Activated T-cell treated with anti-CD3 and anti-CD28 coated beads for 4 hours (primary cell): ENCODE data around the gene COL25A1.
"Not testable (repeated sequence)": the region's sequence is repeated elsewhere in the genome, so short reads cannot be mapped to it uniquely, and the experiment has no call there.

ENCODE experiments used
- DNase-seq: peaks from one replicate; pipeline ENCODE4 v3.0.0-alpha.2; 2020

The COL25A1 gene

DNA sequence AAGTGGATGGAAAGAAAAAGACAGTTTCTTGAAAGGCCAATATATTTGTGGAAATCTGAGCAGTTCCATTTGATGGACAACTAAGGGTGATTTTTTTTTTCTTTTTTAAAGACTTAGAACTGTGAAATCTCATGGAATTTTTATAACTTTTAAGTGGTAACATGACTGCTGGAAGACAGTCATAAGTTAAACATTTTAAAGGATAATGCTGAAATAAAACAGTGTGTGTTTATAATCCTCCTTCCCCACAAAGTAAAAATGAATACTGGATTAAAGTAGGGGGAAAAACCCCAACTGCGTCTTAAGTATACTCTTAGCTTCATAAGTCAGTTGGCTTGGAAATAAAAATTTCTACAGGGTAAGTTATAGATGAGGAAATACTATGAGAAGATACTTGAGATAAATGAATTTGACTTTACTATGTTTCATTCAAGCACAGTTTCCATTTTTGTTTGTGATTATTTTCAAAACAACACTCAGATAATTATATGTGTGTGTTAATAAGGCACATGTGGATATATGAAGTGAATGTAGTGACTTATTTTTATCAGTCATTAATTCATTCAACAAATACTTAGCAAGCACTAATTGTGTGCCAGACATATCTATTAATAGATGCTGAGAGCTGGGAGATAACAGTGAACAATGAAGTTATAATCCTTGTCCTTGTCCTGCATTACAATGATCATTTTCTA is 410.4 kb downstream of the COL25A1 start:
- no peak for DNase-seq

DNA sequence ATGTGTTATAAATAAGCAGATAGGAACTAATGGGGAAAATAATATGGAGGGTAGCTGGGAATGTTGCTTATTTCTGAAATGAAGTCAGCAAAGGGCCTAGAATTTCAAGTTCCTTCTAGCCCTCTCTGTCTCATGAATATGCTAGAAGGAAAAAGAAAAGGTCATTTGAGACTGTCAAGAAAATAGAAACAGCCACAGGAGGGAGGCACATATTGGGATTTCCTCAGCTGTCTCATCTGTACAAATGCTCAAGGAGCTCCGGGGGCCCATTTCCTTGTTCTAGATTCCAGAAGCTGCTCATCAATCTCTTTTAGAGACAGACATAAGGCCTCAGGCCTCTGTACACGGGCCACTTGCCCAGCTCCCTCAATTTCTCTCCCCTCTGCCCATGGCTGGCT is 412.0 kb downstream of the COL25A1 start:
- DNase-seq, result no peak

DNA sequence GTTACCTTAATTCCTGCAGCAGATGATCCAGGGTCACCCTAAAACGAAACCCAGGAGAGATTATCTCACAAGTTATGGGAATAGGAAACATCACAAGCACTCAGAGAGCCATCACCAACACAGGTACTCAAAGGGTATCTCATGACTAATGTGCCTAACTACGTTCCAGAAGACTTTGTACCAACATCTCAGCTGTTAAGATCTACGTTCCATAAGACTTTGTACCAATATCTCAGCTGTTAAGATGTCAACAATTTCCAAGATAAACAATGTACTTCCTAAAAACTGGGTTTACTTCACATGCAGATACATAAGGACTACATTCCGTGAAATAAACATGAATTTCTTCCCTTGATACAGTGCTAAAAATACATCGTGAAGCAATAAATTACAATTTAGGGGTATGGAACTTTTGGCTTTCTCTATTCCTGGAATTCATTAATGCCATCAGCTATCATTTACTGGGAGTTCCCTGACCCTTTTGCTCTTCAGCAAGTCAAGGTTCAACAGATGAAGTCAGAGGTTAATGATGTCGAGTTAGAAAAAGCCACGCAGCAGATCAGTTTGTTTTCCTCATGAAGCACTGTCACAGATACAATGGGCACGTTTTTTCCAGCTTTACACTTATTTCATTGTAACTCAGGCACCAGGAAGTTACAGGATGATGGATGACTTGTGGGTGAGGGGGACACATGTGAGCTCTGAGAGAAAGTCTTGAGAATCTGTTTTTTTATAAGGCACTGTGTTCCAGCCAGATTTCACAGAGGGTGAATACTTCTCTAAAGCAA is 412.6 kb downstream of the COL25A1 start:
- DNase-seq, result no peak

DNA sequence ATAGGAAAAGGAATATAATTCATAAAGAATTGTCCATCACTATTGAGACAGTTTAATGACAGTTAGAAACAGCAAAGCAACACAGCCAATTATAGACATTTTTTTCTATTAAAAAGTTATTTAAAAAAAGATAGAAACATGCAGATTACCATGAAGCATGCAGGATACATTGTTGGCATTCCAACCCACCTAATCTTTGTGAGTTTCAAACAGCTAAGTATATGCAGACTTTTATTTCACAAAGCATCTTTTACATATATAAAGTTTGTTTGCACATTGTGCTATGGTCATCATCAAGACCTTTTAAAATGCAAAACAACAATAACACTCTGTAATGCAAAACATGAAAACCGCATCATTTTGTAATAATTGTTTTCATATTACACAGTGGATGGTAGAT is 413.7 kb downstream of the COL25A1 start:
- no peak for DNase-seq

DNA sequence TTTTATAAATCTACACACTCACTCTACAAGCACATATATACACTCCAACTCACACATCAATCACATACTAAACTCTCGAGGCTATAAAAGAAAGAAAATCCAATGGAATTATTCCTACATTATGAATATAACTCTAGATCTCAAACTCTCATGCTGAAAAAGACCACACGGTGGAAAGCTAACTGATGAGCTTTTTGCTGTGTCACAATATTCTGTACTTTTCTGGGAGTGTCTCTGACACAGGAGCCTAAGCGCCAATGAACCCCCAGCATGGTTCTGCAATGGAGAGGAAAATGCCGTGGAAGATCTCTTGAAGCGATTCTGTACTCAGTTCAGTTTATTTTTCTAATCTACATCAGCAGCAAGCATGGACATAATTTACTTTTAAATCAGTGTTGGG is 415.4 kb downstream of the COL25A1 start:
- DNase-seq, result no peak

DNA sequence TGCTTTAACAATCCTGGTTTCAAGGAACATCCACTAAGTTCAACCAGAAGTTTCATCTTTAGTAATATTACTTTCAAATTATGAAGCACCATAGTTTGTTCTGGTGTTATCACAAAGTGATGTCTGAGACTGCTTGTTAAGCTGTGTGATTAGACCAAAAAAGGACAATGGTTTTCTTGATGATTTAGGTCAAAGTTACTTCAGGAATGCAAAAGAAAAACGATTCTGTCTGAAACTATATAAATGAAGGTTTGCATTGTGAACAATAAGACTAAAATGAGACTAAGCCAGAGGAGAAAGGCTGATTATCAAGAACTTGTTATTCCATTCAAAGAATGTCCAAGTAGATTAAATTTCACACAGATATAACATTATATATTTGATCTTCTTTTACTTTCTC is 417.2 kb downstream of the COL25A1 start:
- no peak for DNase-seq

DNA sequence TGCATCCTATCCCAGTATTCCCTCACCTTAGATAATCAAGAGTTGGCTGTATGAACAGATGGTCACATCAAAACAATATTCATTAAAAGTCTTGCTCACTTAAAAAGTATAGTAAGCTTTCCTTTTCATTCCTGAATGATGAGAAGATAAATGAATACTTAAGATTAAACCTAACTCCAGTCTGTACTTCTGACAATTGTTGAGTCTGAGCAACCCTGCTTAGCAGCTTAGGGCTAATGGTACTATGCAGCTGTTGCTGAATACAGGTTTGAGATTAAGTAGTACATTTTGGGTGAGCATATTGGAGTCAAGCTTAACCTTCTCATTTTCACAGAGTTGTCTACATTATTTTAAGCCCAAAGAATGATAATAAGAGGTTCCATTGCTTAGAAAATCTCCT is 417.9 kb downstream of the COL25A1 start:
- no peak for DNase-seq

DNA sequence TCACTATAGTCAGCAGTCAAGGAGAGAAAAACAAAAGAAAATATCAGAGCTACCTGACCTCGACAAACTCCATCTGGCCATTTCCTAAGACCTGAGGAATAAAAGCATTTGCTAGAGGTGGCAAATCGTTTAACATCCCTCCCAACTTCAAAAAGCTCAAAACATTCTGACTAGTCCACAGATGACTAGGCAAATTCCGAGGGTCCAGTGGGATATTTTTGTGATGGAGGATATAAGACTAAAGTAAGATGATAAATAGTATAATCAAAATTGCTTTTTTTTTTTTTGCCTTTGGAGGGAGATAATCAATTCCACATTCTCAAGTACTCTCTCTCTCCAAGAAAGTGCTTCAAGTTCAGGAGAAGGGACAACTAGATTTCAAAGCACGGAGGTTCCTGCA is 420.5 kb downstream of the COL25A1 start:
- DNase-seq, result no peak

DNA sequence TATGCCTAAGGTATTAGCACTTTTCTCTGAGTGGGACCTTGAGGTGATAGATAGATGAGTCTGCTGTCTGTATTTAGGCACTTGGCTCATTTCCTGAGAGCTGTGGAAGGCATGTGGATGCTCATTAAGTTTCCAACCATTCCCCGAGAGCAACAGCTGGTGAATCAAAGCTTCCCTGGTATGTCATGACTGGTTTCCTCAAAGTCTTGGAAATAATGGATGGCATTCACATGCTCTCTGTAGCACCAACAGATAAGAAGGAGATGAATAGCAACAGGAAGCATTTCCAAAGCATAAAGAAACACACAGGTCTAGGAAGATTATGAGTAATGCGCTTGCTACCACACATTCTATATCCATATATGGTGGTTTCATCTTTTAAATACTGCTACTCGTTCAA is 421.3 kb downstream of the COL25A1 start:
- no peak for DNase-seq

DNA sequence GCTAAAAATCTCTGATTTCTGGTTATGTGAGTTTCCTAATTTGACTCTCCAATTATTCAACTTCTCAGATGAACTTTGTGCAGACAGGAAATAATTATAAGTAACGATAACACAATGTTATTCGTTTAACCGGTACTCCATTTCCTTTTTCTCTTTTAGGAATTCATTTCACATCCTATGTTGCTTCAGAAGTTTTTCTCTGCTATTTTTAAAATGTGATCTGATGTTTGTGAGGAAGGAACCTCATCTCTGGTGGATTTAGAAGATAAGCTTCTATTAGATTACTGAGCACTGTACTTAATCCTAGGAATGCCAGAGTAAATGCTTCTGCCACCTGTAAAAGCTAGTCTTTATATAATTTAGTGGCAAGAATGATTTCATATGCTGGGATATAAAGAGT is 423.7 kb downstream of the COL25A1 start:
- no peak for DNase-seq

DNA sequence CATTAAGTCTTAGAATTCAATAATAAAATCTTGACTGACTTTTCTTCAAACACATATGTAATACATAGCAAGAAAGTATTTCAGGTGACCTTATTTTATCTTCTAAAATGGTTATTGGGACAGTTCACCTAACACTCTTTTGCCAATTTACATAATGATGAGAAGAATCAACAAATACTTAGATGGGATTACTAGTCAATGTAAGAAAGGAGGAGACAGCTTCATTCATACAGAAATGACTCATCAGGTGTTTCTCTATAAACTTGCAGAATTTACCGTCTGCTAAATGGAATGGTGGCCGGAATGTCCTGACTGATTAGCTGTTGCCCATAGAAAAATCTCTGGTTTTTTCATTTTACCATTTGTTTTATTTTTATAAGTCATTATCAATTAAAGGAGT is 424.6 kb downstream of the COL25A1 start:
- no peak for DNase-seq

DNA sequence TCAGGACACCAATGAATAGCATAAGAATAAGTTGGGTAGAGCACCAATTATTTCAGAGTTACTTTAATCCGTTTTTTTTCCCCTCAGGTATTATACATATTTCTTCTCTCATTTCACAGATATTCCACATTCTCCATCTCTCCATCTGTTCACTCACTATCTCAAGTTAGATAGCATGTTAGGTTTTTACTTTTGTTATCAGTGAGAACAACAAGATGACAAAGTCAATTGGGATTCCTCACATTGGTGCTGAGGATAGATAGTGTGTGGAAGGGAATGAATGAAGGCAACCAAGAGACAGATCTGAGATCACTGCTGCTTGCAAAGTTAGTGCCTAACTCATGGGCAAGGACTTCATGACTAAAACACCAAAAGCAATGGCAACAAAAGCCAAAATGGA is 427.7 kb downstream of the COL25A1 start:
- no peak for DNase-seq

DNA sequence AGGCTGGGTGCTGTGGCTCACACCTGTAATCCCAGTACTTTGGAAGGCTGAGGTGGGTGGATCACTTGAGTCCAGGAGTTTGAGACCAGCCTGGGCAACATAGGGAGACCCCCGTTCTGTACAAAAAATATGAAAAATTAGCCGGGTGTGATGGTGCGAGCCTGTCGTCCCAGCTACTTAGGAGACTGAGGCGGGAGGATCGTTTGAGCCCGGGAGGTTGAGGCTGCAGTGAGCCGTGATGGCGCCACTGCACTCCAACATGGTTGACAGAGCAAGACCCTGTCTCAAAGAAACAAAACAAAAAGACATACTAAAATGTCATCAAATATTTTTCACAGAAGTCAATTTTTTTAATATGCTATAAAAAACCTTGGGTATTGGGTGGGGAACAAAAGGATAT is 432.5 kb downstream of the COL25A1 start:
- DNase-seq, result not testable (repeated sequence)

DNA sequence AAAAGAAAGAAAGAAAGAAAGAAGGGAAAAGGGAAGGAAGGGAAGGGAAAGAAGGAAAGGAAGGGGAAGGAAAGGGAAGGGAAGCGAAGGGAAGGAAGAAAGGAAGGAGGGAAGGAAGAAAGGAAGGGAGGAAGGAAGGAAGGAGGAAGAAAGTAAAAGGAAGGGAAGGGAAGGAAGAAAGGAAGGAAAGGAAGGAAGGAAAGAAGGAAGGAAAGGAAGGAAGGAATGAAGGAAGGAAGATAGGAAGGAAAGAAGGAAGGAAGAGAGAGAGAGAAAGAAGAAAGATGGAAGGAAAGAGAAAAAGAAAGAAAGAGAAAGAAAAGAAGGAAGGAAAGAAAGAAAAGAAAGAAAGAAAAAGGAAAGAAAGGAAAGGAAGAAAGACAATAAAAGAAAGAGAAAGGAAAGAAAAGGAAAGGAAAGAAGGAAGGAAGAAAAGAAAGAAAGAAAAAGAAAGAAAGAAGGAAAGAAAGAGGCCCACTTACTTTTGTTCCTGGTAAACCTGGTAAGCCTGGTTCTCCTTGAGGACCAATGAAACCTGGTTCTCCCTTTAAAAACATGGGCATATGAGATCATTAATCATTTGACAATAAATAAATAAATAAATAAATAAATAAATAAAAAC is 433.7 kb downstream of the COL25A1 start:
- no peak for DNase-seq

DNA sequence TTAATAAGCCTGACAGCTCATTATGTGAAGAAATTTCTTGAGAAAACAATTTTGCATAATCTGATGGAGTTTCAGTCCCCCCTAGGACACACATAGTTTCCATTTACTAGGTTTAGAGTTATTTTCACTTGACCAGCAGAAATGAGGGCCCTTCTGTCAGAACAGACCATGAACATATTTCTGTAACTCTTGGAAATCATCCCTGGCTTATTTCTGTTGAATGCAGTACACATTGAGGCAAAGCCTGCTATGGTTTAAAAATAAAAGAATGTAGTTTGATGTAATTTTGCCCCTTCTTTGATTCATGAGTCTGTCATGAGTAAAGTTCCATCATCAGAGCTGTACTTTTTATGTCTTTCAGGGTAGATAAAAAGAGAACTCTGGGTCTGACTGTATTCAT is 435.0 kb downstream of the COL25A1 start:
- no peak for DNase-seq

DNA sequence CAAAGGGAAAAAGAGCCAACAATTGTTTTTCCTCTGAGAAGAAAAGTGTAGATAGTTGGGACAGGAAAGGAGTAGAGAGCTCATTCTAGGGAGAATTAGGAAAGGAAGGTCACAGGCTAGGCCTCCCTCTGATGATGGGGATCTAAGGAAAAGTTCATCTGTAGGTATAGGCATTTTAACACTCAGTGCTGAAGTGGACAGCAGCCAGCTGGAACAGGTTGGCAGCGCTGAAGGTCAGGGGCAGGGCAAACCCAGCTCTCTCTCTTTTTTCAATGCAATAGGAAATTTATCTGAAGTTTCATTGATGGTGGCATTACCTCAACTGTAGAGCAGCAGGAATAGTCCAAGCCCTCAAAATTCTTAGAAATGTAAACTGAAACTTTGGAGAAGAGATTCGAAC is 441.1 kb downstream of the COL25A1 start:
- DNase-seq, result no peak

DNA sequence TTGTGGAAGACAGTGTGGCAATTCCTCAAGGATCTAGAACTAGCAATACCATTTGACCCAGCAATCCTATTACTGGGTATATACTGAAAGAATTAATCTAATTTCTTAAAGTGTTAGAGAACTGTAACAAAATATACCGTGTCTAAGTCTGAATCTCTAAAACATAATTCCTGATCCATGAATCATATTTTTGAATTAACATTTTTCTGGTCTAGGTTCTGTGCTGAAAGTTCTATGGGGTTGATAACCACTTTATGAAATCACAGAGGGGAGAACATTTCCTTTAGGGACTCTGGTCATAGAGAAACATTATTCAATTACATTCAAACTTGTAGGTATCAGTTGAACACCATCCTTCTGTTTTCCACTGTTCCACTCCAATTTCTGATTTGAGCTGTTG is 447.7 kb downstream of the COL25A1 start:
- DNase-seq, result no peak

DNA sequence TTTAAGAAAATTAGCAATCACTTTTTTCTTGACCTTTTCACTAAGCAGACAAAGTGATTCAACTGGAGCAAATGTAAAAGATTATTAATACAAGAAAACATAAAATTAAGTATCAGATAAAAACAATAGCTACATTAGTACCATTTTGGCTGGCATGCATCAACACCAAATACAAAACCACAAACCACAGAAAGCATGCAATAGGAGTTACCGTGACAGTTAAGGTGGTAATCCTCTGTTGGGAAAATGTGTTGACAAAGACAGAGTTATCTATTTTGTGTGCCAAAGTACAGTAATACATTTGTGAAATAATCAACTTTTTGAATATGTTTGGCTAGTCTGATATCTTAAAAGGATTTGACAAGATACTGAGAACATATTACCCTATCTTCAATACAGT is 449.8 kb downstream of the COL25A1 start:
- DNase-seq, result no peak

DNA sequence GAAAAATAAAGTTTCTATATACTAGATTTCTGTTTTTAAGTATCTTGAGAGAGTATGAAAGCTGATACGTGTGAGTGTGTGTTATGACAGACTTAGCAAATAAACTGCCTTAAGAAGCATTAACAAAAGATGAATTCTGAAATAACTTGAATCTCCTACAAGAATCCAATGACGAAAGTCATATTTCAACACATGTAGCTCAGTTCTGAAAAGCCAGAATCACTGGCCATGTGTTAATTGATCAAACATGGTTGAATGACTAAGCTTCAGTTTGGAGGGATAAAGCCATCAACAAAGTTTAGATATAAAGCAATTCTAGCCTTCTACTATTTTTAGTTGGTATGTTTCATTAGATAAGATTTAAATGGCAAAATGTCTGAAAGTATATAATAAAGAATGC is 451.1 kb downstream of the COL25A1 start:
- DNase-seq, result no peak

DNA sequence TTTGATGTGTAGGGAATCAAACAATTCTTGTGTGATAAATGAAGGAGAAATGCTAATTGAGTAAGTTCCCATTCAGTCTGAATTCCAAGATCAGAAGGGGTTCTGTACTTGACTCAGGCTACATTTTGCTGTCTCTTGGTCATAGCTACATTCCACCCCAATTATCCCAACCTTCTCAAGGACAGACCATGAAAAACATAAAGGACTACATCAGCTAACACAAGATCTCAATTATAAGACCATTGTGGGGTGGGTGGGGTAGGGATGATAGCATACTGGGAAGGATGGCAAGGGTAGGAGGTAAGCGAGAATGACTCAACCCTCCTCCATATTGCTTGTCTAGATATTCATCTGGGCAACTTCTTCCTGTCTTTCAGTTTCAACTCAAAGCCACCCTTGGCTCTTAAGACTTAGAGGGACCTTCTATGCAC is 452.2 kb downstream of the COL25A1 start:
- DNase-seq, result no peak

DNA sequence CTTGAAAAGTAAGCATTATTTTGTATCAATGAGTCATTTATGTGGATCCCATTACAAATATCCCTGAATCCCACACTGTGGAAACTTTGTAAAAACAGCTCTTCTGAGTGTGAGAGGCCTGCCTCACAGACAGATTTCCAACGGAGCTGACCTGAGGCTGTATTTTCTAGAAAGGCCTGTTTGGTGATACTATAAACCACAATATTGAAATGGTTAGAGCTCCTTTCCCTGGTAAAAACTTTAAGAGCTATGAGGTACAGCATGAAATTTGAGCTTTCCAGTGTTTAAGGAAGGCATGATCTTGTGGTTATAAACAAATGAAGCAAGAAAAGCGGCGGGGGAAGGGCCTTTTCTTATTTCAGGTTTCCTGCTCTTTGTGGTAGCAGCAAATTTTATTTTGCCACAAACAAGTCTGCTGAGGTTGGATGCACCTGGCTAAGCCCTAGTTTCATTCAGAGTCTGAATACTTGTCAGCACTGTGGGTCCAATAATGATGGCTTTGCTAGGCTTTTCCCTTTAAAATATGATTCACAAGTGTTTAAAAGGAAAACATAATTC is 452.8 kb downstream of the COL25A1 start:
- DNase-seq, result no peak

DNA sequence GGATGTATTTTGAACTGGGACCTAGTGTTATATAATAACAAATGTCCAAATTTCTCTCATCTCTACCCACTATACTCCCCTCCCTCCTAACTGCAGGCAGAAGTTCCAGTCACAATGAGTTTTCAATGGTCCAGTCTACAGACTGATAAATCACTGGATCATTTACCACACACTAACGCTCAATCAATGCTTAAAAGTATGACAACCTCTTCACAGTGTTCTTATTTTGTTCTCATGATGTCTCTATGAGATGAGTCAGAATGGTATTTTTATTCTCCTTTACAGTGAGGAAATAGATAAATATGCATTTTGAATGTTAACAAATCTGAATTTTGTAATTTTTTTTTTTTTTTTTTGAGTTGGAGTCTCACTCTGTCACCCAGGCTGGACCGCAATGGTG is 455.9 kb downstream of the COL25A1 start:
- no peak for DNase-seq

DNA sequence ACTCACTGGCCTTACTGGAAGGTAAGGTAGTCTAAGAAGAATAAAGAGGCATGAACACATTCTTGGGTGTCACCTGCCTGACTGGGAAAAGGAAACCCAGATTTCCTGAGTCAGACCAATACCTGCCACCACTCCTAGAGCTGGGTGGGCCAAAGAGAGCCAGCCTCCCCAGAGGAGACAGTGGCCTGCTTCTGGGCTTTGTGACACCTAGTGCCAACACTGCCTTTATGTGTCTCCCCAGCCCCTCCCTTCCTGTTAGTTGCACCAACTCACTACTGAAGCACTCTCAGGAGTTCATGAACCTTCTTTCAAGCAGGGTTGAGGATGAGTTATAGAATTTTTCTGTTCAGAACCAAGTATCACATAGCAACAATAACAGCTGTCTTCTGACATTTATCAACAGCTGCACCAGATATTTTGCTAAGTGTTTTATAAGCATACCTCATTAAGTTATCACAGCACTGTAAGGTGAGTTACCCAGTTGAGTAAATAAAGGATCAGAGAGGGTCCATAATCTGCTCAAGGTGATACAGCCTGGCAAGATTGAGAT is 462.0 kb downstream of the COL25A1 start:
- DNase-seq, result no peak

DNA sequence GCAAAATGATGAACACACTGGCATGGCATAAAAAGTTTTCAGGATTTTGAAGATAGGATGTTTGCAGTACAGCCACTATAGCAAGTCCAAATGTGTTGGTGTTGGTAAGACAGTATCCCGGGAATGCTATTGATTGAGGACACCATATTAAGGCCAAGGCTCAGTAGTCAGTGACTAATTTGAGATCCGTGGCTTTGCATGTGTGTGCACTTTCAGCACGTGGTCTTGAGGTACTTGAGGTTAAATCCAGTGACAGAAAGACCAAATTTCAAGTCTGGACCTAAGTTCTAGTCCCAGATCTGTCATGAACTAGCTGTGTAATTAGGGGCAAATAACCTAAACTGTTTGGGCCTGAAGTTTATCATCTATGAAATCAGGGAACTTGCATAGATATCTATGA is 463.1 kb downstream of the COL25A1 start:
- DNase-seq, result no peak
